ENCODE data around the gene PAPSS2.
"Not testable (repeated sequence)": the region's sequence is repeated elsewhere in the genome, so short reads cannot be mapped to it uniquely, and the experiment has no call there.

PAPSS2 gene

GRCh38 chr10:87643920-87644319, 15.8 kb upstream of the PAPSS2 start:
- DNase-seq: no peak

DNA sequence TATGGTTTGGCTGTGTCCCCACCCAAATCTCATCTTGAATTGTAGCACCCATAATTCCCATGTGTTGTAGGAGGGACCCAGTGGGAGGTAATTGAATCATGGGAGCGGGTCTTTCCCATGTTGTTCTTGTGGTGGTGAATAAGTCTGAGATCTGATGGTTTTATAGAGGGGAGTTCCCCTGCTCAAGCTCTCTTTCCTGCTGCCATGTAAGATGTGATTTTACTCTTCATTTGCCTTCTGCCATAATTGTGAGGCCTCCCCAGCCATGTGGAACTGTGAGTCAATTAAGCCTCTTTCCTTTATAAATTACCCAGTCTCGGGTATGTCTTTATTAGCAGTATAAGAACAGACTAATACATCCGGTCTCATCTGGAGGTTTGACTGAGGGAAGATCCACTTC, 15.2 kb upstream of the PAPSS2 start:
- DNase-seq: not testable (repeated sequence)

DNA sequence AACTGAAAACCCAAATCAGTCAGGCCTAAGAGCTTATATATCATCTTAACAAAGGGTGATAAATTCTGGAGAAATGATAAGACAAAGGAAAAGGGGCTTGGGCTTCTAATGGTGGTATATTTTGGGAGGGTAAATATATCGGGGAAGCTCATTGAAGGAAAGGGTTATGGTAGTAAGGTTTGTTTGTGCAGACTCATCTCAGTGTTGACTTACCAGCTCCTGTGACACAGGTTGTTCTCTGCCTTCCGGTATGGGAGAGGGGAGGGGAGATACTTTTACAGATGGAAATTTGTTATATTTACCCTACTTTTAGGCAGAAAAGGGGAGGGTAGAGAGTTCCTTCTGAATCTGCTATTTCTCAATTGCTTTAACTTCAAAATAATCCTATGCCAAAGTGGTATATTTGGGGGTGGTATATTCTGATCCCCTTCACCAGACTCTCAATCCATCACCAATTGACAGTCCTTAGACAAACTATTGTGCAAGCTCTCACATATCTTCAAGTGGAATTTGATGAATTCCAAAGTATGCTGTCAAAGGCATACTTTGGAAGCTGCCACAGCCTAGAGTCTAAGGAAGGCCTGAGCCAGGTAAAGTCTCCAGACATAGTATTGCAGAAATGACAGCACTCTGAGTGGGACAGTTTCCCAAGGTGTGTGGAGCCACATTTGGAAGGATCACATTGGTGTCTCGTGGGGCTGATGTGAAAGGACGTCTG, 13.3 kb upstream of the PAPSS2 start:
- DNase-seq: no peak

DNA sequence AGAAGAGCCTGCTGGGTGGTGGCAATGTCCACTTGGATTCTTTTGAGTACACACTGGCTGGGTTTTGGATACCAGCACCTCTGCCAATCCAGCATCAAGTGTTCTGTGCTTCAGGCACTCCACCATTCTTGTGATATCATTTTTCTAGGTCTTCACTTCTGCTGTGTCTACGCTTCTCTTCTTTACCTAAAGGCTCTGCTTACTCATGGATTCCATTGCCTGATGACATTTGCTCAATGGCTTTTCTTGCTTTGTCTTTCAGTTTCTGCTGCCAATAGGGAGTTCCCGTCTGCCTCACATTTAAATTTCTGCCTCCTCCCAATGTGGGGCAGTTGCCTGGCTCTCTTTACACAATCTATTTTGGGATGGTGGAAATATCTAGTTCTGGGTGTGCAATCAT, 12.7 kb upstream of the PAPSS2 start:
- DNase-seq: no peak

- no peak for DNase-seq
Measured at GRCh38 chr10:87650838-87651589, 8.7 kb upstream of the PAPSS2 start.

- DNase-seq: no peak
Measured at GRCh38 chr10:87651801-87652200, 7.9 kb upstream of the PAPSS2 start.

- no peak for DNase-seq
Measured at GRCh38 chr10:87652261-87652660, 7.4 kb upstream of the PAPSS2 start.

- DNase-seq: no peak
Measured at GRCh38 chr10:87654212-87654611, 5.5 kb upstream of the PAPSS2 start.

- DNase-seq: no peak
Measured at GRCh38 chr10:87656431-87657072, 3.1 kb upstream of the PAPSS2 start.

DNA sequence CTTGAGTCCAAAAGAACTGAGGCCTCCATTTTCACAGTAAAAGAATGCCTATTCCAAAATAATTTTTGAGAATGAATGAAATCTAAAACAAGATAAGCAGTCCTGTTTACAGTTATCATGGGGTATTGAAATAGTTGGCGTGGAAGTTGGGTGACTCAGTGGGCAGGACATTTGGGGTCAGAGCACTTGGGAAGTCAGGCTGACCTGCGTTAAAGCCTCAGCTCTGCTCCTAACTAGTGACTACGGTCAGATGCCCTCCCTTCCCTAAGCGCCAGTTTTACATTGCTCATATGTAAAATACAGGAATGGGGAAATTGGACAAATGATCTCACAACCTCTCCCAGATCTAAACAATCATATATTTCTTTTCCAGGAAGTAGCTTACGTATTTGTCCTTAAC, 2.3 kb upstream of the PAPSS2 start:
- no peak for DNase-seq

DNA sequence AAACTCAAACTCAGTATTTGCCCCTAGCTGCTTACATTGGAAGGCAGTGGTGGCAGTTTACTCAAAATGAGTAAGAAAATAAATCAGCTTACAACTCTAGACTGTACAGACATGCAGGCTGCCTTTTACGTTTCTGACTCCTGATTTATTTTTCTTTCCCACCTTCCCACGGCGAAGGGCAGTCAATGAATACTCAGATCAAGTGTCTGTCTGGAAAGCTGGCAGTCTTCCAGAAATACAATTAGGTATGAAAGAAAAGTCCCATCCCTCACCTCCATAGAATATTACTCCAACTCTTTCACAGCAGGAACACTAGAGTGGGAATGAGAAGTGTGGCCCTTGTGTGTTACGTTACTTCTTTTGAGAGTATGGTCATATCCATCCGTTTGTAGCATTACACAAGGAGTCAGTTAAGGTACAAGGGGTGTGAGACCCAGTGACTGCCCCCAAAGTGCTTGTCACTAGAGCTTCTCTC, 1.3 kb upstream of the PAPSS2 start:
- peak; percentile 27 for DNase-seq

DNA sequence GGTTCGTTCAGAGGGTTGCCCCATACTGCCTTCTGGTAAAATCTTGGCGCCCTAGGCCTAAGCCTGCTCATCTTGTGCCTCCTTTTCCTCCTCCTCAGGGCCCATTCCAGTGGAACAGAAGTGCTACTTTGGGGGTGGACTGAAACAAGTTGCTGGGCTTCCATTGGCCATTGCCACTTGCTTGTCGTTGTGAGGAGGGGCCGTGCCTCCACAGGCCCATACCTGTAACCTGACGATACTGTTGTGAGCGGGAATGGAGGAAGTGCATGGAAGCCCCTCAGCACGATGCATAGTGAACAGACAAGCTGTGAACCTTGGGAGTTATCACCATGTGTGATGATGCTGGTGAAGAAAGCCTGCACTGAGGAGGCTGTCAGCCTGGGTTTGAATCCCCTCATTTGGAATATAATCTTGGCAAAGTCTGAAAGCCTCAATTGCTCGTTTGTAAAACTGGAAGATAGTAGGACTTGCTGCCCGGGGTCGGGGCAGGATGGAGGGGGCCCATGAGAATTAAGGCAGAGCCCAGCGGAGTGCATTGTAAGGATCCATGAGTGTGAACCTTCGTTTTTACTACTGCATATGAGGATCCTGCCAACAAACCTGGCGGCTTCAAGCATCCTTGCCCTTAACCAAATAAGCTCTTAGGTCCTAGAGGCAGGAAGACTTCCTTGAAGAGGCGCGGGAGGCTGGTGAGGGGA, 671 bp upstream of the PAPSS2 start:
- no peak for DNase-seq

DNA sequence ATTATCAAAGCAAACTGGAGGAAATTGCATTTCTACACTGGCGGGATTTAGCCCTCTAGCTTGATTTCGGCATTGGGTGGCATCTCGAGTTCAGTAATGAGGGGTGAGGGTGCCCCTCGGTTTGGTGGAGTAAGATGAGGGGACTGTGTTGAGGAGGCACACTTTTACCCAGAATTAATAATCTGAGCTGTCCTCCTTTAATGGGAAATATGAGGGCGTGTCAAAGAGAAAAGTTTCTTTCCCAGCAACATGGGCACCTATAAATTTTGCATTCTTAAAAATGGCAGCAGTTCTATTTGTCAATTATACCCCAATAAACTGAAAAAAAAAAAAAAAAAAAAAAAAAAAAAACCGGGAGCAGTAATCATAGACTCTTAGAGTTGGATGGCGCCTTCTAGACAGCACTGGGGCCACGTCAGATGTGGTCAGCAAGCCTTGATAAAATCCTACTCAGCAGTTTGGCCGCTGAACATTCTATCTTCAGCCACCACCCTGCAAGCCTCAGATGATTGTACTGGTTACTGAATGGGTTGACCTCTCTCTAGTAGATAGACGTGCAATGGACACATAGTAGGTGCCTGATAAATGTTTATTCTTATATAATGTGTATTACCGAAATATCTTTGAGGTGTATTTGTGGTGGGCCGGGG, 931 bp downstream of the PAPSS2 start:
- DNase-seq: no peak

DNA sequence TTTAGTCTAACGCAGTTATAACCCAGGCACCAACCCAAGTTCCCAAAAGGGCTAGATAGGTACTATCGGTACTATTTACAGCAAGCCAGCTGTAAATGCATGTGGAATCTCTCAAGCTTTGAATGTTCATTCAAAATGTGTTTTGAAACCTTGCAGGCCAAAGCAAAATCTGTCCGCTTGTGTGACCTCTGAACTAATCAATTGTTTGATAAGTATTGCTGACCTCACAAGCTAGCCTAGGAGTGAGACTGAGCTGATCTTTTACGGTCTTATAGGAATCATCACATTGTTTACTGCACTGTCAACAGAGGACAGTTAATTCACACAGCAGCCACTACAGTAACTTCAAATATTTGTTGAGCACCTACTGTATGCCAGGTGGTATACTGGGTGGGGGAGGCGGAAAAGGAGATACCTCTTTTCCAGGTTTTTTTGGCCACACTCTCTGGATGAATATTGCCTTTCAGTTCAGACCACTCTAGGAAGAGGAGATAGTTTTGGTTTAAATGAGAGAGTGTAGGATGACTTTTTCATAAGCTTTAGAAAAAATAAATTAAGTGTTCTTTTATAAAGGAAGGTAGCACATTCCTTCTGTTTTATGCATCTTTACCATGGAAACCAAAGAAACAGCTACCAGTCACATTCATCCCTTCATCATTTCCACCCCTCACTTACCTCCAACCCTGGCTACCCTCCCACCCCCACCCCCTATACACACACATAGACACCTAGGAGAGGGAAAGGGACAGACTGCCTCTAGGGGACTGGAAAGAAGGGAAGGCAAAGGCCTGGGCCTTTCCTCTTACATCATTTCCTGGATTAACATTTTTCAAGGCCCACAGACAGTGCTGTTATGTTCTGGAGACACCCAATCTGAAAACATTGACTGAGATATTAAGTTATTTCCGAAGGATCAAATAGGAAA, 2.4 kb downstream of the PAPSS2 start:
- DNase-seq: no peak

DNA sequence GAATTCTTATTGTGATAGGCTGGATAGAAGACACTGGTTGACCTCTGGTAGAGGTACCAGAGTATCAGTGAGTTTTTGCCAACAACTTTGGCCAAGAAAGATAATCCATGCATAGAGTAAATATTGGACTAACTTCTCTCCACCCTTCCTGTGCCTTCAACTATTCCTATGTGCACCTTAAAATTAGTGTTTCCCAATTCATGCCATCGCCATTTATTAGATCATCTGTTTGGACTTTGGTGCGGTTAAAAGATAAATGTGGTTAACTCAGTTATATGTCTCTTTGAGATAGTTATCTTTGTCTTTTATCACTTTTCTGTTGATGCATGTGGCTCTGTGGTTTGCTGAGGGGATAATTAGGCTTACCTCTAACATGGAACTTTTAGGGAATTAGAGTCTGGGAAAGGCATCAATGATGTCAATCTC, 4.6 kb downstream of the PAPSS2 start:
- no peak for DNase-seq

- DNase-seq: no peak
Measured at GRCh38 chr10:87667493-87667892, 7.8 kb downstream of the PAPSS2 start.

DNA sequence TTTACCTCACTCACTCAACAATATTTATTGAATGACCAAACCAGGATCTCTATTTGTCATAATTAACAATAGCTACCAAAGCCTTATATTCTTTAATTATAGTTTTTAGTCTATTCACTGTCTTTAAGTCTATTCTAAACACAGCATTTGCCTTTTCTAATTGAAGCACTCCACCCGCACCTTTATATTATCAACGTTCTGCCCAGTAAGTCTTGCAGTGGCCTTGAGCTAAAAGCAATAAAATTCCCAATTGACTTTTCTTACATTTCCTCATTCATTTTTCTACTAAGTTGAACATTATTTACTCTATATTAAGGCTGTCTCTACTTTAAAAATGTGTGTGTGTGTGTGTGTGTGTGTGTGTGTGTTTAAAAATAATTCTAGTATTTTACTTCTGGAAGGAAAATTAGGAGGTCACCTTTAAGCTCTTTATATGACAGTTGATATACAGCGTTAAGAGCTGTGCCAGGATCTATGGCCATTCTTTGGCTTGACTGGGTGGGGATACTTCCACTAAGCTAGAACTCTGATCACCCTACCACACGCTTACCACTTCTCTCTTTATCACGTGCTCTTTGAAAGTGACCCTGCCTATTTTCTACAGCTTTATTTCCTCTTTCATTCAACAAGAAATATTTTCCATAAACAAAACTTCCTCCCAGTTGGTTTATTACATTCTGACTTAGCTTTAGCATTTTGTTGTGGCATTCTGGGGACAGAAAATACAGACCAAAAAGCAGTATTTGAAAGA, 8.8 kb downstream of the PAPSS2 start:
- DNase-seq: no peak

GRCh38 chr10:87669752-87670151, 10.1 kb downstream of the PAPSS2 start:
- no peak for DNase-seq

GRCh38 chr10:87670586-87670985, 10.9 kb downstream of the PAPSS2 start:
- DNase-seq: no peak

GRCh38 chr10:87671139-87671815, 11.6 kb downstream of the PAPSS2 start:
- DNase-seq: no peak

Data from COR-L47 (cell line).